ENCODE results near the gene MEF2D.
A peak's percentile ranks its signal among the peaks of the same experiment; 100 is the strongest.

MEF2D gene

GRCh38 chr1:156508205-156508954, 7.8 kb upstream of the MEF2D start:
- H3F3A ChIP-seq (ENCODE audit: control insufficient read depth, insufficient read depth) = peaks cover 18% of the 10 kb centered on the region
- peak overlapping the region; percentile 82 for H3K4me2 ChIP-seq (ENCODE audit: low read length)
- H3K9me2 ChIP-seq (replicated peaks; ENCODE audit: control insufficient read depth, low read length) = no peaks in the 10 kb centered on the region
- TF ChIP-seq EZH2phosphoT487 (IDR thresholded peaks at IDR 0.05; ENCODE audit: borderline replicate concordance, low read length) (no peak), CTCF (IDR thresholded peaks at IDR 0.05; ENCODE audit: low read depth, low read length, poor library complexity, severe bottlenecking) (no peak)
- peaks cover 7% of the 10 kb centered on the region for H3K79me2 ChIP-seq (ENCODE audit: control insufficient read depth, low read length)
- no peaks in the 10 kb centered on the region for H3K27me3 ChIP-seq (ENCODE audit: control insufficient read depth, low read length)
- peak overlapping the region; percentile 70 for H3K4me3 ChIP-seq (ENCODE audit: low read length)
- peaks cover 55% of the 10 kb centered on the region for H3K4me1 ChIP-seq (ENCODE audit: control insufficient read depth, low read length)
- H3K9me3 ChIP-seq (ENCODE audit: control insufficient read depth, insufficient read depth, low read length) = no peaks in the 10 kb centered on the region
- H4K20me1 ChIP-seq (ENCODE audit: control insufficient read depth, insufficient read depth, low read depth, low read length) = no peaks in the 10 kb centered on the region
- peak overlapping the region; percentile 30 for H3K27ac ChIP-seq (ENCODE audit: low read depth, low read length)
- 0 out of 2 replicates have a peak, but pooled peaks cover 3% of the 10 kb centered on the region for H3K36me3 ChIP-seq (ENCODE audit: control insufficient read depth, low read length)

- Histone ChIP-seq H3K27me3 (ENCODE audit: control insufficient read depth, low read length) (no peaks in the 10 kb centered on the region), H4K20me1 (ENCODE audit: control insufficient read depth, insufficient read depth, low read depth, low read length) (no peaks in the 10 kb centered on the region), H3F3A (ENCODE audit: control insufficient read depth, insufficient read depth) (peaks cover 21% of the 10 kb centered on the region), H3K4me3 (ENCODE audit: low read length) (peak overlapping the region; percentile 87; the same call in 1 of the 2 replicates), H3K9me3 (ENCODE audit: control insufficient read depth, insufficient read depth, low read length) (no peaks in the 10 kb centered on the region), H3K27ac (ENCODE audit: low read depth, low read length) (peak overlapping the region; percentile 97), H3K9me2 (replicated peaks; ENCODE audit: control insufficient read depth, low read length) (no peaks in the 10 kb centered on the region), H3K36me3 (ENCODE audit: control insufficient read depth, low read length) (peaks cover 9% of the 10 kb centered on the region; the same call in 1 of the 2 replicates), H3K4me1 (ENCODE audit: control insufficient read depth, low read length) (peaks cover 74% of the 10 kb centered on the region), H3K79me2 (ENCODE audit: control insufficient read depth, low read length) (peaks cover 16% of the 10 kb centered on the region), H3K4me2 (ENCODE audit: low read length) (peak overlapping the region; percentile 99)
- no peak for TF ChIP-seq CTCF (IDR thresholded peaks at IDR 0.05; ENCODE audit: low read depth, low read length, poor library complexity, severe bottlenecking)
- TF ChIP-seq EZH2phosphoT487 (IDR thresholded peaks at IDR 0.05; ENCODE audit: borderline replicate concordance, low read length) = no peak
These were observed 5.9 kb upstream of the MEF2D start for GRCh38 chr1:156506450-156506849.

GRCh38 chr1:156505679-156506298, 5.2 kb upstream of the MEF2D start:
- Histone ChIP-seq H3K4me3 (ENCODE audit: low read length) (peak overlapping the region; percentile 87), H3K9me2 (replicated peaks; ENCODE audit: control insufficient read depth, low read length) (no peaks in the 10 kb centered on the region), H3K27me3 (ENCODE audit: control insufficient read depth, low read length) (no peaks in the 10 kb centered on the region), H3K79me2 (ENCODE audit: control insufficient read depth, low read length) (peaks cover 16% of the 10 kb centered on the region), H3F3A (ENCODE audit: control insufficient read depth, insufficient read depth) (peaks cover 21% of the 10 kb centered on the region), H3K9me3 (ENCODE audit: control insufficient read depth, insufficient read depth, low read length) (no peaks in the 10 kb centered on the region), H3K4me2 (ENCODE audit: low read length) (peak overlapping the region; percentile 99), H3K36me3 (ENCODE audit: control insufficient read depth, low read length) (peaks cover 9% of the 10 kb centered on the region; the same call in 1 of the 2 replicates), H3K27ac (ENCODE audit: low read depth, low read length) (peak overlapping the region; percentile 97), H4K20me1 (ENCODE audit: control insufficient read depth, insufficient read depth, low read depth, low read length) (no peaks in the 10 kb centered on the region), H3K4me1 (ENCODE audit: control insufficient read depth, low read length) (peaks cover 75% of the 10 kb centered on the region)
- TF ChIP-seq EZH2phosphoT487 (IDR thresholded peaks at IDR 0.05; ENCODE audit: borderline replicate concordance, low read length) = no peak
- TF ChIP-seq CTCF (IDR thresholded peaks at IDR 0.05; ENCODE audit: low read depth, low read length, poor library complexity, severe bottlenecking) = no peak

Data from DOHH2 (cell line).